GM18505 (cell line): ENCODE data around the gene KRTAP4-11.
"Not testable (repeated sequence)": the region's sequence is repeated elsewhere in the genome, so short reads cannot be mapped to it uniquely, and the experiment has no call there.

Source experiments
- ATAC-seq: cut with Tn5 transposase; IDR thresholded peaks from one replicate; pipeline ENCODE4 v1.9.1; 2021; ENCODE audit not compliant: unreplicated experiment
- POLR2A ChIP-seq: IDR thresholded peaks from 4 replicates; pipeline ENCODE4 v1.6.1; 2011; ENCODE audit warnings: borderline replicate concordance; ENCODE audit not compliant: insufficient read depth, insufficient read length; ENCODE audit errors: extremely low read depth

Gene KRTAP4-11

DNA sequence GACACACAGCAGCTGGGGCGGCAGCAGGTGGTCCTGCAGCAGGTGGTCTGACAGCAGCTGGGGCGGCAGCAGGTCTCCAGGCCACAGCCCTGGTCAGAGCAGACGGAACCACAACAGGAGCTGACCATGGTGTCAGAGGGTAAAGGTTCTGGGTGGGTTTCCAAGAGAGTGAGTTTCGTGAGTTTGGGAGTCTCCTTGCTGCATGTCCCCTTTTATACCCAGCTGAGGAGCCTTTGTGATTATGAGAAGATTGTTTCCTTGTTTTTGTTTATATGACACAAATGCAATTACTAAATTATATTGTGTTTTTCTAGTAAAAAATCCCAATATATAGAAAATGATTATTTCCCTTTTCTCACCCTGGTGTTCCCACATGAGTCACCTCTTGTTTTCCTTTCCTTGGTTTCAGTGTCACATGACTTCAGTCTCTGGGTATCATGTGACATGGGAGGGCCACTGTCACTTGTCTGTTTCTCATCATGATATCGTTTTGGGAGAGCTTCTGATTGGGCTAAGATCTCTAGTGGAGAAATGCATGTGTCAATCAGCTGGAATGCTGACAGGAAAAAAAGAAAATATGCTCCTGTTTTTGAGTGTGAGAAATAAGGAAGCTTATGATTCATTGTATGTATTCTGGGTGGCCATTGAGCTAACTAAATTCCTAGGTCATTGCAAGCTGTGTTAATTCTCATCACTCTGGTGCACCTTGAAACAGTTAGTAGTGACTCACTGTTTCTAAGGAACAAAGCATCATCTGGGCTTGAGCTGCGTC lies 22.4 kb upstream of the KRTAP4-11 start, which contains the start of gene KRTAP4-6:
KRTAP4-6 (minus strand) TSS at position 185 of the 772 bp plus-strand sequence; CDS start at position 128, 57 bp downstream.
- ATAC-seq, result no peak
- no peak for TF ChIP-seq POLR2A

DNA sequence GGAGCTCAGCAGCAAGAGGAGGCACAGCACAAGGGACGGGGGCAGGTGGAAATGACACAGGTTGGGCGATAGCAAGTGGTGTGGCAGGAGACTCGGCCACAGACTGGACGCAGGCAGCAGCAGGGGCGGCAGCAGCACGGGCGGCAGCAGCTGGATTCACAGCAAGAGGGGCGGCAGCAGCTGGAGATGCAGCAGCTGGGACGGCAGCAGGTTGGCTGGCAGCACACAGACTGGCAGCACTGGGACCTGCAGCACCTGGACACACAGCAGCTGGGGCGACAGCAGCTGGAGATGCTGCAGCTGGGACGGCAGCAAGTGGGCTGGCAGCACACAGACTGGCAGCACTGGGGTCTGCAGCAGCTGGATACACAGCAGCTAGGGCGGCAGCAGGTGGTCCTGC lies 21.7 kb upstream of the KRTAP4-11 start:
- not testable (repeated sequence) for ATAC-seq

DNA sequence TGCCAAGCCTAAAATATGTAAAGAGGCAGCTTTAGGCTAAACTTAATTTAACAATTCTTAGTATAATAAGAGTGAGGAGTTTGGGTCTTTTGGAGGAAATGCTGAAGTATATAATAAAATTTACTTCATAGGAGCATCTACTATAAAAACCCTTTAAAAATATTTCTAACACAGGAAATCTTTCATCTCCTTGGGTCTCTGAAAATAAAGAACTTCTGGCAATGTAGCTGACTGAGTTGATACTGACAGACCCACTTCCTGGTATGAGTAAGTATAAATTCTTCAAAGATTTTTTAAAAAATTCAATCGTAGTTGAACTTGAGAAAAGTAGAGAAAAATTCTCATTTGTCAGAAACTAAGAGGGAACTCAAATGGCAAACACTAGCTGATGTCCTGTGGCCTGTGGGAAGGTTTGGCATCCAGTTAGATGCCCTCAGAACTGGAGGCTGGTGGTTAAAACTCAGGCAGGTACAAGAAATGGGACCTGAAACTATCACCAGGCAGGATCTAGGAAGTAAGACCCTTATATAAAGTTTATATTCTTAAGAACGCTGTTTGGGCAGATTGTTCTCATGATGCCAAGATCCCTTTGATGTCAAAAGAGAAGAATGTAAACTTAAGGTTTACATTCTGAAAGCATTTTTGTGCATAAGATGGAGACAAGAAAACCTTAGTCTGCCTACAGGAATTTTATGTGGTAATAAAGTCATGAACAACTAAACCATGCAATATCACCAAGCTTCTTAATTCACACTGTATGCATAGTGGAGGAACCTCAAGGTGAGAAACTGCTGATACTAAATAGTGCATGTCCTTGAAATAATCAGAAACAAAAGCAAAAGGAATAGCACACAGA lies 15.9 kb upstream of the KRTAP4-11 start:
- no peak for ATAC-seq
- no peak for TF ChIP-seq POLR2A

GRCh38 chr17:41131979-41132378 lies 13.8 kb upstream of the KRTAP4-11 start:
- no peak for ATAC-seq

DNA sequence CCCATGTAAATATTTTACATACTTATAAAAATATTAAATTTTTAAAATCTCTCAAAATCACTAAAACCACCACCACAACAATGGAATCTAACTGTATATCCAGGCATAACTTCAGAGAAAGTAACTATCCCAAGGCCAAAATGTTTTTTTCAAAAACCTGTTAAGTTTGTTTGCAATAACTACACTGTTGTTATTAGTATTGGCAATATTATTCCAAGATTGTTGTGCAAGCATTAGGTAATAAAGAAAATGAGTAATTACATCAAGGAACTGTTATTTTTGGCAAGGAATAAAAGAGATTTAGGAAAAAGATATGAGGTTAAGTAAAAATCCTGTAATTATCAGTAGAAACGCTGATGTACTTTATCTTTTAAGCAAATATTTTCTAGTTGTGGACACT lies 9.2 kb upstream of the KRTAP4-11 start:
- no peak for TF ChIP-seq POLR2A
- ATAC-seq, result no peak

More at GRCh38 chr17:41131979-41132378, 13.8 kb upstream of the KRTAP4-11 start:
- no peak for TF ChIP-seq POLR2A

- no peak for ATAC-seq
- TF ChIP-seq POLR2A, result no peak
Observed at GRCh38 chr17:41126412-41126811, 8.2 kb upstream of the KRTAP4-11 start.

GRCh38 chr17:41125064-41125463 lies 6.9 kb upstream of the KRTAP4-11 start:
- no peak for TF ChIP-seq POLR2A

GRCh38 chr17:41123991-41124371 lies 5.8 kb upstream of the KRTAP4-11 start, which contains the start of gene KRTAP4-12:
Gene KRTAP4-12, minus strand, starts transcription at chr17:41124182. Its CDS starts 60 bp downstream, at chr17:41124122.
- not testable (repeated sequence) for ATAC-seq

More at GRCh38 chr17:41125064-41125463, 6.9 kb upstream of the KRTAP4-11 start:
- no peak for ATAC-seq

GRCh38 chr17:41123292-41123990 lies 5.3 kb upstream of the KRTAP4-11 start:
- ATAC-seq, result not testable (repeated sequence)

GRCh38 chr17:41121742-41122141 lies 3.6 kb upstream of the KRTAP4-11 start:
- TF ChIP-seq POLR2A, result no peak
- ATAC-seq, result no peak

DNA sequence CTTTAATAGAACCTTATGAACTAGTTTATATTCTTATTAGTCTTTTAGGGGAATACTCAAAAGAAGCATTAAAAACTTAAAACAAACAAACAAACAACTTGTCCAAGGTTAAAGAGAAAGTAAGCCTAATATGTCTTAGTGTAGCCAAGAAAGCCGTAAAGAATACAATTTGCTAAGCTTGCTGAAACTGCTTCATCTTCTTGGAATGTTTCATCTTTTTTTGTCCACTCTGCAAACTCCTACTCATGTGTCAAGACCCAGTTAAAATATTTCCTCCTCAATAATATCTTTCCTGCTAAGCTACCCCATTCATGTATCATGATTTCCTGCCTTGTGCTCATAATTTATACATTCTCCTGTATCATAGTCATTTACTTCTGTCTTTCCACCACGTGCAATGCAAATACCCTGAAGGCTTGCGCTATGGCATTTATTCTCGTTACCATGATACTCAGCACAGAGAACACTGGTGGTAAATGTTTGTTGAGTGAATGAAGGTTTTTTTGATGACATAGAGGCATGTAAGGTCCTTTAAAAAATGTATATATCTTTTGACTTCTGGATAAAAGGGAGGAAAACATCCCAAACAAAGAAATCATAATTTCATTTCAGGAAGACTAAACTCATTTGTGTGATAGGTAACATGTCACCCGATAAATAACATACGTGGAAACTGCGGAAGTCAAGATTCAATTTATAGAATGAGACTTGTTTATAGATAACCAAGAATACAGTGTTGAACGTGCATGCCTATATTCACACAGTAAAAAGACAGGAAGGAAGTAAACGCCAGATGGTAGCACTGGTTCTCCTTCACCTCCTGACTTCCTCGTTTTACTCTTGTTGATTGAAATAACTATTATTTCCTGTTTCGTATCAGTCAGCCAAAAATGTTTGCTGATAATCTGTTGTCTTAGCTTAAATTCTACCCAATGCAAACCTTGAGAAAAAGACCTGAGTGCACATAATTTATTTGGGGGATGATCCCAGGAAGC lies 1.8 kb upstream of the KRTAP4-11 start:
- ATAC-seq, result not testable (repeated sequence)

GRCh38 chr17:41118721-41119120 lies 548 bp upstream of the KRTAP4-11 start:
- no peak for ATAC-seq
- TF ChIP-seq POLR2A, result no peak
